ENCODE results near the gene OPHN1. TPM values are rescaled to one million over a fixed set of nuclear protein-coding genes. Genes with fewer than 3 reads are reported as not detected.

Gene OPHN1
- total RNA-seq, 4 donors from 2014 or later, result 6.9 to 14.0 (median 10.2) TPM

GRCh38 chrX:68234171-68234910, 199.0 kb downstream of the OPHN1 start:
- Histone ChIP-seq H3K9me3 (no peaks in the 10 kb centered on the region), H3K36me3 (no peaks in the 10 kb centered on the region), H3K4me3 (no peak overlapping the region), H3K27me3 (no peaks in the 10 kb centered on the region), H3K4me1 (no peaks in the 10 kb centered on the region), H3K27ac (no peak overlapping the region)
- TF ChIP-seq EP300 (IDR thresholded peaks at IDR 0.05) (no peak), CTCF (IDR thresholded peaks at IDR 0.05) (no peak), POLR2A (IDR thresholded peaks at IDR 0.05) (no peak), POLR2AphosphoS5 (IDR thresholded peaks at IDR 0.05) (no peak)
- ATAC-seq, result no peak
- 60 to 75% methylated on average over 4 to 6 of the region's 6 CpGs for WGBS, 2 donors (ENCODE audit: low coverage in 1 of 2)

GRCh38 chrX:68232206-68232605, 201.1 kb downstream of the OPHN1 start:
- no peak overlapping the region for H3K4me3 ChIP-seq
- no peaks in the 10 kb centered on the region for H3K36me3 ChIP-seq
- H3K27ac ChIP-seq, result no peak overlapping the region
- H3K27me3 ChIP-seq, result no peaks in the 10 kb centered on the region
- WGBS, 2 donors (ENCODE audit: low coverage in 1 of 2), result 48 to 70% methylated on average over 2 to 4 of the region's 5 CpGs
- no peak for ATAC-seq
- no peaks in the 10 kb centered on the region for H3K9me3 ChIP-seq
- TF ChIP-seq POLR2A (IDR thresholded peaks at IDR 0.05), result no peak
- TF ChIP-seq CTCF (IDR thresholded peaks at IDR 0.05), result no peak
- TF ChIP-seq EP300 (IDR thresholded peaks at IDR 0.05), result no peak
- TF ChIP-seq POLR2AphosphoS5 (IDR thresholded peaks at IDR 0.05), result no peak
- H3K4me1 ChIP-seq, result no peaks in the 10 kb centered on the region

GRCh38 chrX:68209008-68209407, 224.3 kb downstream of the OPHN1 start:
- ATAC-seq, result no peak
- H3K4me1 ChIP-seq, result no peaks in the 10 kb centered on the region
- TF ChIP-seq EP300 (IDR thresholded peaks at IDR 0.05) (no peak), POLR2AphosphoS5 (IDR thresholded peaks at IDR 0.05) (no peak), POLR2A (IDR thresholded peaks at IDR 0.05) (no peak), CTCF (IDR thresholded peaks at IDR 0.05) (no peak)
- no peak overlapping the region for H3K4me3 ChIP-seq
- H3K9me3 ChIP-seq, result no peaks in the 10 kb centered on the region
- peaks cover 0 to 14% of the 10 kb centered on the region in 2 donors for H3K36me3 ChIP-seq
- no peaks in the 10 kb centered on the region for H3K27me3 ChIP-seq
- no peak overlapping the region for H3K27ac ChIP-seq
- WGBS, 2 donors (ENCODE audit: low coverage in 1 of 2), result 82% methylated on average over 1 of the region's 1 CpG; no CpG with 5 or more reads in 1 of the 2 donors

- H3K4me3 ChIP-seq, result no peak overlapping the region
- H3K27ac ChIP-seq, result no peak overlapping the region
- H3K36me3 ChIP-seq, result peaks cover 0 to 12% of the 10 kb centered on the region in 2 donors
- no peak for ATAC-seq
- TF ChIP-seq EP300 (IDR thresholded peaks at IDR 0.05), result no peak
- no peak for TF ChIP-seq POLR2AphosphoS5 (IDR thresholded peaks at IDR 0.05)
- TF ChIP-seq POLR2A (IDR thresholded peaks at IDR 0.05), result no peak
- TF ChIP-seq CTCF (IDR thresholded peaks at IDR 0.05), result no peak
- WGBS, 2 donors (ENCODE audit: low coverage in 1 of 2), result 91% methylated on average over 1 of the region's 1 CpG; no CpG with 5 or more reads in 1 of the 2 donors
- no peaks in the 10 kb centered on the region for H3K9me3 ChIP-seq
- H3K27me3 ChIP-seq, result no peaks in the 10 kb centered on the region
- no peaks in the 10 kb centered on the region for H3K4me1 ChIP-seq
Observed at GRCh38 chrX:68204521-68205038, 228.7 kb downstream of the OPHN1 start.

GRCh38 chrX:68203646-68204045, 229.6 kb downstream of the OPHN1 start:
- Histone ChIP-seq H3K4me1 (no peaks in the 10 kb centered on the region), H3K27ac (no peak overlapping the region), H3K27me3 (no peaks in the 10 kb centered on the region), H3K36me3 (peaks cover 0 to 3% of the 10 kb centered on the region in 2 donors), H3K4me3 (no peak overlapping the region), H3K9me3 (no peaks in the 10 kb centered on the region)
- WGBS, 2 donors (ENCODE audit: low coverage in 1 of 2), result 70 to 80% methylated on average over 1 to 2 of the region's 2 CpGs
- ATAC-seq, result no peak
- TF ChIP-seq POLR2A (IDR thresholded peaks at IDR 0.05), result no peak
- TF ChIP-seq EP300 (IDR thresholded peaks at IDR 0.05), result no peak
- no peak for TF ChIP-seq CTCF (IDR thresholded peaks at IDR 0.05)
- no peak for TF ChIP-seq POLR2AphosphoS5 (IDR thresholded peaks at IDR 0.05)

Measured in gastroesophageal sphincter (tissue), 4 donors.